PC-3 (cell line): ENCODE measurements around the gene ZNF614. TPM values are rescaled to one million over a fixed set of nuclear protein-coding genes. Genes with fewer than 3 reads are reported as not detected.

ENCODE experiments used
- ATAC-seq: fragments of 200-7000 bp; cut with Tn5 transposase; 2 replicates; pipeline ENCODE4 v1.9.1; 2020; ENCODE audit warnings: mild to moderate bottlenecking, moderate library complexity
- Bru-seq: library from RNA; stranded (reverse); fragments of 400-500 nt; gene quantifications from one replicate; lab custom pipeline; 2021; lab: Mats Ljungman, UMichigan
- BruChase-seq, 2 experiments: library from RNA; stranded (reverse); fragments of 400-500 nt; gene quantifications; one replicate each; lab custom pipeline; 2021; lab: Mats Ljungman, UMichigan
- BruUV-seq: library from RNA; stranded (reverse); fragments of 400-500 nt; replicated peaks from 2 replicates; lab custom pipeline; 2021; lab: Mats Ljungman, UMichigan
- CTCF ChIA-PET: fragments of 300-600 bp; sonication (Branson Sonifier 250); formaldehyde crosslinking; loops from one replicate; lab custom pipeline; 2022; ENCODE audit warnings: antibody characterized with exemption; lab: Charles Lee
- POLR2A ChIA-PET: fragments of 300-600 bp; sonication (Branson Sonifier 250); formaldehyde crosslinking; loops from one replicate; lab custom pipeline; 2022; ENCODE audit warnings: antibody characterized with exemption; ENCODE audit not compliant: unreplicated experiment; lab: Charles Lee
- DNase-seq: peaks from one replicate; pipeline ENCODE4 v3.0.0-alpha.2; 2015
- H2AFZ ChIP-seq: fragments of 300-600 bp; sonication (generic); 2 replicates; pipeline ENCODE4 v1.6.0; 2016; ENCODE audit warnings: antibody characterized with exemption, low read length
- H3F3A ChIP-seq: fragments of 300-600 bp; sonication (generic); one replicate; pipeline ENCODE4 v1.6.0; 2017; ENCODE audit warnings: antibody characterized with exemption, low read length, control low read depth, mild to moderate bottlenecking; ENCODE audit not compliant: unreplicated experiment
- H3K27ac ChIP-seq: fragments of 300-600 bp; sonication (generic); 2 replicates; pipeline ENCODE4 v1.5.1; 2016; ENCODE audit warnings: mild to moderate bottlenecking, low read length
- H3K27me3 ChIP-seq: fragments of 300-600 bp; sonication (generic); 2 replicates; pipeline ENCODE4 v1.6.1; 2016; ENCODE audit warnings: low read length, mixed read lengths
- H3K36me3 ChIP-seq: fragments of 300-600 bp; sonication (generic); 2 replicates; pipeline ENCODE4 v1.6.1; 2016; ENCODE audit warnings: low read depth, mixed run types, low read length, mixed read lengths
- H3K4me1 ChIP-seq: fragments of 300-600 bp; sonication (generic); 2 replicates; pipeline ENCODE4 v1.5.1; 2016; ENCODE audit warnings: low read length; ENCODE audit not compliant: insufficient read depth
- H3K4me2 ChIP-seq: fragments of 300-600 bp; sonication (generic); 2 replicates; pipeline ENCODE4 v1.6.0; 2016; ENCODE audit warnings: low read length
- H3K4me3 ChIP-seq: fragments of 300-600 bp; sonication (generic); 2 replicates; pipeline ENCODE4 v1.5.1; 2016; ENCODE audit warnings: mild to moderate bottlenecking, low read length, mixed read lengths
- H3K79me2 ChIP-seq: fragments of 300-600 bp; sonication (generic); 2 replicates; pipeline ENCODE4 v1.6.1; 2017; ENCODE audit warnings: low read length, mixed read lengths
- H3K9ac ChIP-seq: fragments of 300-600 bp; sonication (generic); 2 replicates; pipeline ENCODE4 v1.6.0; 2016; ENCODE audit warnings: mild to moderate bottlenecking, low read length
- H3K9me2 ChIP-seq: fragments of 300-600 bp; sonication (generic); replicated peaks from 2 replicates; pipeline ENCODE4 v1.6.1; 2016; ENCODE audit warnings: mixed run types, low read length, mixed read lengths
- H3K9me3 ChIP-seq: fragments of 300-600 bp; sonication (generic); 2 replicates; pipeline ENCODE4 v1.6.1; 2016; ENCODE audit warnings: low read length, mixed read lengths
- H4K20me1 ChIP-seq: fragments of 300-600 bp; sonication (generic); 2 replicates; pipeline ENCODE4 v1.6.1; 2016; ENCODE audit warnings: low read length, mixed read lengths
- CTCF ChIP-seq: fragments of 300-600 bp; sonication (generic); conservative IDR thresholded peaks from 2 replicates; pipeline ENCODE4 v1.5.1; 2017; ENCODE audit warnings: antibody characterized with exemption, low read depth, mild to moderate bottlenecking, low read length
- EZH2 ChIP-seq: fragments of 300-600 bp; sonication (generic); IDR thresholded peaks from one replicate; pipeline ENCODE4 v1.6.1; 2017; ENCODE audit warnings: antibody characterized with exemption, mild to moderate bottlenecking, low read length; ENCODE audit not compliant: unreplicated experiment
- EZH2phosphoT487 ChIP-seq: fragments of 300-600 bp; sonication (generic); IDR thresholded peaks from 2 replicates; pipeline ENCODE4 v1.6.1; 2018; ENCODE audit warnings: mild to moderate bottlenecking, antibody characterized with exemption, low read length, borderline replicate concordance
- intact Hi-C: fragments of 100-400 bp; cut with micrococcal nuclease; formaldehyde crosslinking; loops from 2 replicates; pipeline ENCODE4 v1.9.0; 2023
- long read RNA-seq: library from polyadenylated mRNA; unstranded; transcript quantifications from one replicate; pipeline ENCODE4 v2.0.0, GENCODE V29; 2021; ENCODE audit not compliant: unreplicated experiment
- total RNA-seq: library from RNA; depleted of rRNA; stranded (reverse); fragments of >200 nt; gene quantifications from 2 replicates; pipeline ENCODE4 v1.2.3, GENCODE V29; 2014; rRNA removed

ZNF614 gene
- 9.7 and 10.4 TPM in 2 replicates for total RNA-seq
- percentile 89 among the genes with signal in this experiment for Bru-seq, nascent RNA
- percentile 94 among the genes with signal in this experiment for BruChase-seq, experiment 1, labeled RNA remaining after a 6-hour chase
- percentile 95 among the genes with signal in this experiment for BruChase-seq, experiment 2, labeled RNA remaining after a 2-hour chase
- long read RNA-seq, full-length matches to known transcripts = 20 of 28 reads
- long read RNA-seq, partial matches to known transcripts = 4 of 28 reads
- long read RNA-seq, other reads (novel, unspliced or antisense) = 4 of 28 reads

DNA sequence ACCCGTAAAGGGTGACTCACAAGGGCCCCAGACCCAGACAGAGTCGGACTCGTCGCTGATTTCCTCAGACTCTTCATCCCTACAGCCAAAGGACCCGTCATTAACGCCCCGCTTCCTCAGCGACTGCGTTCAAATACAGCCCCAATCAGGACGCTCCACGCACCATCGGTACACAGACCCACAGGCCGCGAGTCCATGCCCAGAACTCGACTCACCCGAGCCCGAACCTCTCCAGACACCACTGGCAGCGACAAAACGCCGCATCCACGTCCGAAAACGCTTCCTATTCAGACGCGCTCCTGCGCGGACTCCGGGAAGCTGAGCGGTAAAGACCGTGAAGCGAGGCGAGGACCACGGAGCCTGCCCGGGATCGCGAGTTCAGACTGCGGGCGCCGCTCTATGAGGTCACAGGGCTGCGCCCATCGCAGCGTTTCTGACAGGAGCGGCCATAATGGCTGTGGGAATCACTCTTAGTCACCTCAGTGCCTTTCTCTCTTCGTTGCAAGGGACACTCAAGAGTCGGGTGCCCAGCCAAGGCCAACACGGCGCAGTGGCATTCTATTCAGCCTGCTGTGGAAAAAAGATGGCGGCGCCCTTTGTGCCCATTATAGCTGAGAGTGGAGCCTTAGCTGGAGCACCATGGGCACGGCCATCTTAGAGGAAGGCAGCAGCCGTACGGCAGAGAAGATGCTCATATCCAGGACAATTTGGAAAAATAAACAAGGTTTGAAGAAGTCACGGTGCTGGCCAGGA, at the start of gene ZNF614:
TSS of gene ZNF614 (minus strand) at position 353 of the 753 bp plus-strand sequence. CDS start 2,634 bp downstream, outside the sequence.
- peak within 1 kb of the TSS; percentile 83 for H3K4me3 ChIP-seq
- DNase-seq = peak; percentile 91
- peak within 1 kb of the TSS; percentile 74 for H3K27ac ChIP-seq
- ChIA-PET CTCF (no interaction called here), POLR2A (interaction anchor here (0.6 kb wide), 1 partner anchor 15 kb away, joined by 3 read pairs; no protein-coding TSS in a partner anchor)
- peak within 1 kb of the TSS; percentile 97 for H2AFZ ChIP-seq
- no peaks in the 10 kb centered on the region for H4K20me1 ChIP-seq
- H3K9me2 ChIP-seq = no peaks in the 10 kb centered on the region
- peaks cover 39% of the 10 kb centered on the region for H3K9me3 ChIP-seq
- no peaks in the 10 kb centered on the region for H3F3A ChIP-seq
- H3K9ac ChIP-seq = peak within 1 kb of the TSS; percentile 84
- no TSS peak for BruUV-seq
- TF ChIP-seq CTCF (no peak), EZH2phosphoT487 (no peak), EZH2 (no peak)
- intact Hi-C loops = no loop called here
- H3K27me3 ChIP-seq = no peaks in the 10 kb centered on the region
- H3K36me3 ChIP-seq = peaks cover 62% of the 10 kb centered on the region
- ATAC-seq = peak; percentile 91
- no peaks in the 10 kb centered on the region for H3K4me1 ChIP-seq
- peaks cover 13% of the 10 kb centered on the region for H3K79me2 ChIP-seq
- H3K4me2 ChIP-seq = peak within 1 kb of the TSS; percentile 86

- DNase-seq = peak; percentile 63
- Histone ChIP-seq H3K9me2 (no peaks in the 10 kb centered on the region), H3K27ac (no peak overlapping the region; the same call in 1 of the 2 replicates), H4K20me1 (no peaks in the 10 kb centered on the region), H3K9me3 (peaks cover 85% of the 10 kb centered on the region), H3K4me2 (no peak overlapping the region), H3K79me2 (no peaks in the 10 kb centered on the region), H3K4me1 (no peaks in the 10 kb centered on the region), H3K4me3 (no peak overlapping the region; the same call in 1 of the 2 replicates), H3K36me3 (peaks cover 99% of the 10 kb centered on the region), H3K9ac (no peak overlapping the region), H2AFZ (no peak overlapping the region), H3K27me3 (no peaks in the 10 kb centered on the region), H3F3A (no peaks in the 10 kb centered on the region)
- intact Hi-C loops = no loop called here
- CTCF ChIA-PET = no interaction called here
- POLR2A ChIA-PET = no interaction called here
- ATAC-seq = peak; percentile 40
- BruUV-seq = no TSS peak
- TF ChIP-seq EZH2phosphoT487 (no peak), CTCF (no peak), EZH2 (no peak)
Measured at GRCh38 chr19:52070496-52070895, 42.3 kb upstream of the ZNF614 start.
